ENCODE measurements around the gene RIN1. TPM values are rescaled to one million over a fixed set of nuclear protein-coding genes. Genes with fewer than 3 reads are reported as not detected.
A peak's percentile ranks its signal among the peaks of the same experiment; 100 is the strongest.
"Not testable (repeated sequence)": the region's sequence is repeated elsewhere in the genome, so short reads cannot be mapped to it uniquely, and the experiment has no call there.

The RIN1 gene
- total RNA-seq, 1 experiment from 2014 or later: 15.7 TPM

DNA sequence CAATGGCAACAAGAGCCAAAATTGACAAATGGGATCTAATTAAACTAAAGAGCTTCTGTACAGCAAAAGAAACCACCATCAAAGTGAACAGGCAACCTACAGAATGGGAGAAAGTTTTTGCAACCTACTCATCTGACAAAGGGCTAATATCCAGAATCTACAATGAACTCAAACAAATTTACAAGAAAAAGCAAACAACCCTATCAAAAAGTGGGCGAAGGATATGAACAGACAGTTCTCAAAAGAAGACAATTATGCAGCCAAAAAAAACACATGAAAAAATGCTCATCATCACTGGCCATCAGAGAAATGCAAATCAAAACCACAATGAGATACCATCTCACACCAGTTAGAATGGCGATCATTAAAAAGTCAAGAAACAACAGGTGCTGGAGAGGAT, 15.9 kb downstream of the RIN1 start:
- DNase-seq (ENCODE audit: low spot score): not testable (repeated sequence)

DNA sequence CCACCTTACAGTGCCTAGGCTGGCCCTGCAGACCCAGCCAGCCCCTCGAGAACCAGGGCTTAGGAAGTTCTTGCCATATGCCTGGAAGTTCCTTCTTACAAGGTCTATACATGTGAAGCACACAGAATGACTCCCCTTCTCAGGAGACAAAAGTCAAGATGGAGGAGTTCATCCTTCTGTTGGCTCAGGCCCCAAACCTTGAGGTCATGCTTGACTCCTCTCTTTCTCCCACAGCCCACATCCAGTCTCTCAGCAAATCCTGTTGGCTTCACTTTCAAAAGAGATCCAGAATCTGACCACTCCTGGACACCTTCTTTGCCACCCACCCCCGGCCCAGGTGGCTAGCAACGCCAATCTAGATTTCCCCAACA, 17.6 kb downstream of the RIN1 start:
- no peak for DNase-seq (ENCODE audit: low spot score)

DNA sequence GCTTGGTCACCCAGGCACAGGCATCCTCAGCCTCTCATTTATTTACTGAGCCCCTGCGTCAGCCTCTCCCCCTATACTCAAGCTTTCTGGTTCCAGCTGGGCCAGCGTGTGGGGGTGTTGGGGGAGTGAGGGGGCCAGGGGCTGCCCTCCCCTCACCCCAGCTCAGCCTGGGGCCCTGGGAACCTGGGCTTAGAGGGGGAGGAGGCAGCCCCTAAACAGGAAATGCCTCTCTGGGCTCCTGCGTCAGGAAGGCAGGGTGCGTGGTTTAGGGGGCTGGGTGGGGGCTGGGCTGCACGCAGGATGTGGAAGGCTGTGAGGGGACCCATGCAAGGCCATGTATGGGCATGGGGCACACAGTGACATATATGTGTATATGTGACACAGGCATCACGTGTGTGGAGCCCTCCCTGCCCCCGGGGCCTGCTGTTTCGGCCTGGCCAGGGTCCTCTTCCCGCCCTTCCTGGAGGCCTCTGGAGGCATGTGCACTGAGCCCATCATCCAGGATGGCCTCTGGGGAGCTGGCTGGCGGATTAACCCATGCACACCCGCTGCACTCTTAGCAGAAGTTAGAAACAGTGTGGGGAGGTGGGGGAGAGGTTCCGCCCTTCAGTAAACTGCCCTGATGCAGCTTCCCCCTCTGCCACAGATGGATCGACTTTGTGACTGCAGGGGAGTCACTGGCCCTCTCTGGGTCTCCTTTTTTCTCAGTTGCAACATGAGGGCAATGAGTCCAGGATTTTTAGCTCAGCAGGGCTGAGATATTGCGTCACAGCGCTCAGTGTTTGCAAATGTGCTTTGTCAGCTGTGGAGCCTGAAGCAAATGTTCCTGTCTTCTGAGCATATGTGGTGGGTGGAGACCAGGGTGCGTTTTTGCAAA, 18.3 kb downstream of the RIN1 start:
- no peak for DNase-seq (ENCODE audit: low spot score)

DNA sequence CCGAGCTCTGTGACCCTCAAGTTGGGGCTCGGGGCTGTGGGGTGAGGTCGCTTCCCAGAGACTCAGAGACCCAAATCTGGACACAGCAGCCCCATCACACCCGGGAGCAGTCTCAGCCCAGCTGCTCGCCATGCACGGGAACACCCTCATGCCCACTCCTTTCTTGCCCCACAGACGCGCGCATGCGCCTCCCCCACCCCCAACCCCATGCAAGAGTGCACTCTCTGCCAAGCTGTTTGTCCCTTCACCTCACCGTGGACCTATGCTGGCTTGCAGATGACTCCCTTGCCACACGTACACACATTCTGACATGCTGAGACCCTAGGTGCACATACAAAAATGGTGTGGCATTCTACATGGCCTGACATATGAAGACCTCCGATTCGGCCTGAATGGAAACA, 18.9 kb downstream of the RIN1 start:
- no peak for DNase-seq (ENCODE audit: low spot score)

DNA sequence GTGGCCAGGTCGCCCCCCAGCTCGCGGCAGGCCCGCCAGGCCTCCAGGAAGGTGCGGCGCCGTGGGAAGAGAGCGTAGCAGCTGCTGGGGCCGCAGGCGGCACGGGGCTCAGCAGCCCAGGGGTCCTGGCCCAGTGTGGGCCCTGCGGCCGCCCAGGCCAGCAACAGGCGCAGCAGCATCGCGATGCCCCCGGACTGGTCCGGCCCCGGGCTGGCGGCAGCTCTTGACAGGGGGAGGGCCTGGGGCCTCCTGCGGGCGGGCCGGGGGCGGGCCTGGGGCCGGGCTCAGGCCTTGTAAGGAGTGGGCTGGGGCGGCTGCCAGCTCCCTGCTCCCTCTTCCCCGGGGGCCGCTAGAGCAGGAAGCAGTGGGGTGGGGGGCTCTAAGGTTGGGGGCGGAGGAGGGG, 19.4 kb downstream of the RIN1 start, which contains the start of gene CD248:
CD248 (minus strand) TSS at position 196 of the 403 bp plus-strand sequence; CDS start at position 179, 17 bp downstream.
- no peak for DNase-seq (ENCODE audit: low spot score)

DNA sequence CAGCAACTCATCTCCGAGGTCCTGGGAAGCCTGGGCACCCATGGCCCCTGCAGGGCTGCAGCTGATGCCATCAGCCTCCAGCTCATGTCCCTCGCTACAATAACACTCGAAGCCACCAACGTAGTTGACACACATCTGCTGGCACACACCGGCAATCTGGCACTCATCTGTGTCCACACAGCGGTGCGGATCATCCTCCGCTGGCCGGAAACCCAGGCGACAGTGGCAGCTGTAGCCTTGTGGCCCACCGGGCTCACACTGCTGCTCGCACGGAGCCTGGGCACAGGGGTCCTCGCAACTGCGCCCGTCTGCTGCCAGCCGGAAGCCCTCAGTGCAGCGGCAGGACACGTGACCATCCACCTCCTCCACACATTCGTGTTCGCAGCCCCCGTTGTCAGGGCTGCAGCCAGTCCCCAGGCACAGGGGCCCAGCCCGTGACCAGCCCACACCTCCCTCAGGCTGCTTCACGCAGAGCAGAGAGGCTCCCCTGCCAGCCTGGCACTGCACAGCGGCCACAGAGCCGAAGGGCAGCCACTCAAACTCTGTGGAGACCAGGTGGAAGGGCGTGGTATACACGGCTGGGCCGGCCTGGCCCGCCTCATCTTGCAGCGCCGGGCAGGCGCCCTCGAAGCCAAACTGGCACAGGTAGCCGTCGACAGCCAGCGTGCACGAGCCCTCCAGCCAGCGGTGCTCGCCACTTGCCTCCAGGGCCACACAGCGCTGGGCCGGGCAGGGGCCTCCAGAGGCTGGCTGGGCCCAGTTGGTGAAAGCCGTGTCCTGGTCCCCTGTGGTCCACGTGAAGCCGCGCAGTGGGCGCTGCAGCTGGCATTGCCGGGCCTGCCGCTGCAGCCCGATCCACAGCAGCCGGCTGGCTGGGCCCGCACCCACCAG, 20.1 kb downstream of the RIN1 start:
- DNase-seq (ENCODE audit: low spot score): no peak

DNA sequence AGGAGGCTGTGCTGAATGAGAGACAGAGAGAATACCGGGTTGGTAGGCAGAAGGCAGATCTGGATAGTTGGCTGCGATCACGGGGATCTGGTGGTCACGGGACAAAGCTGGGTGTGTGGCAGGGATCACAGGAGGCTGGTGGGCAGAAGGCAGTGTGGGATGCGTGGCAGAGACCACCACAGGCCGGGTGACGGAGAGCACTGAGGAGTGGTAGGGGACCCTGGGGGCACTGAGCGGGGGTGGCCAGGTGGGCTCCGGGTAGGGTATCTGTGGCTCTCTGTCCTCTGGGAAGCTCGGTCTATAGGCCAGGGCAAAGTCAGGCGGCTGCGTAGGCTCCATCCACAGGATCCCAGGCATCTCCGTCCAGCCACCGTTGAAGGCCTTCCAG, 20.7 kb downstream of the RIN1 start:
- DNase-seq (ENCODE audit: low spot score): no peak

DNA sequence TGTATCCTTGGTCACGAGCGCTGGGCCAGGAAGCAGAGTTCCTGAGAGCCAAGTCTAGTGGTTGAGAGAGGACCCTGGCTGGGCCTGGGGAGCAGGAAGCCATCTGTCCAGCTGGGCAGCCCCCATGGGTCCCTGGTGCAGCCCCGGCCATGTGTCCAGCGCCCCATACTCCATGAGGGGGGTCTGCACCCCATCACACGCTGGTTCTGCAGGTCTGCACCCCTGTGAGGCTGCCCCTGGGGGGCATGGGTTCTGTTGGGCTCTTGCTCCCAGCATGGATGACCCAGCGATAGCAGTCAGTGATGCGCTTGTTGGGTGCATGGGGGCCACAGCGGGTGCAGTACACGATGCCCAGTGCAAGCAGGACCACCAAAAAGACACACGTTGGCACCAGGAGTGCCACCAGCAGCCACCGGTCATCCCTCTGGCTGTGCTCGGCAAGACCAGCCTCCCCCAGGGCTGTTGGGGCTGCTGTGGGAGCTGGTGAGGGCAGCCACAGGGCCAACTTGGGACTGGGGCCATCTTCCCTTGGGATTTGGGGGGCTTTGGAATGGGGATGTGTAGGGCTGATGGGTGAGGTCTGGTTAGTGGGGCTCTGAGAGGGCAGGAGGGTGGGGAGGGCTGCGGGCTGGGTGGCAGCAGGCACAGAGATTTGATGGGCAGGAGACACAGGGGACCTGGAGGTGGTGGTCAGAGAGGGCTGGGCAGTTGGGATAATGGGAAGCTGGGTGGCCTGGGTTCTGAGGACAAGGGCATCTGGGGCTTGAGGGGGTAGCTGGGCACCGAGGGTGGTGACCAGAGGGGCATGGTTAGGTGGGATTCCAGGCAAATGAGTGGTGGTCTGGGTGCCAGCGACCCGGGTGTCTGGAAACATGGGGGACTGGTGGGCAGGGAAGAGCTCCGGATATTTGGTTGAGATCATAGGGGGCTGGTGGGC, 21.4 kb downstream of the RIN1 start:
- DNase-seq (ENCODE audit: low spot score): no peak

DNA sequence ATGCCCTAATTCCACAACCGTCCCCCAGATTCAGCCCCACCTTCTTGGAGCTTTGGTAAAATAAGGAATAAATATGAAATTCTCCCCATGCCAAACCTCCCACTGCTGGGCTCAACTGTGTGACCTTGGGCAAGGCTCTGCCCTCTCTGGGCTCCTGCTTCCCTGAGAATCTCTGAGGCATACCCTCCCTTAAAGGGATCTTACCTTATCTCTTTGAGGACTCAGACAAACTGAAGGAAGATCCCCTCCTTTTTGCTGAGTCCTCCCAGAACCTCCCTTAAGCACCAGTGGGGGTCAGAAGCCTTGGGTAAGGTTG, 22.1 kb downstream of the RIN1 start:
- no peak for DNase-seq (ENCODE audit: low spot score)

DNA sequence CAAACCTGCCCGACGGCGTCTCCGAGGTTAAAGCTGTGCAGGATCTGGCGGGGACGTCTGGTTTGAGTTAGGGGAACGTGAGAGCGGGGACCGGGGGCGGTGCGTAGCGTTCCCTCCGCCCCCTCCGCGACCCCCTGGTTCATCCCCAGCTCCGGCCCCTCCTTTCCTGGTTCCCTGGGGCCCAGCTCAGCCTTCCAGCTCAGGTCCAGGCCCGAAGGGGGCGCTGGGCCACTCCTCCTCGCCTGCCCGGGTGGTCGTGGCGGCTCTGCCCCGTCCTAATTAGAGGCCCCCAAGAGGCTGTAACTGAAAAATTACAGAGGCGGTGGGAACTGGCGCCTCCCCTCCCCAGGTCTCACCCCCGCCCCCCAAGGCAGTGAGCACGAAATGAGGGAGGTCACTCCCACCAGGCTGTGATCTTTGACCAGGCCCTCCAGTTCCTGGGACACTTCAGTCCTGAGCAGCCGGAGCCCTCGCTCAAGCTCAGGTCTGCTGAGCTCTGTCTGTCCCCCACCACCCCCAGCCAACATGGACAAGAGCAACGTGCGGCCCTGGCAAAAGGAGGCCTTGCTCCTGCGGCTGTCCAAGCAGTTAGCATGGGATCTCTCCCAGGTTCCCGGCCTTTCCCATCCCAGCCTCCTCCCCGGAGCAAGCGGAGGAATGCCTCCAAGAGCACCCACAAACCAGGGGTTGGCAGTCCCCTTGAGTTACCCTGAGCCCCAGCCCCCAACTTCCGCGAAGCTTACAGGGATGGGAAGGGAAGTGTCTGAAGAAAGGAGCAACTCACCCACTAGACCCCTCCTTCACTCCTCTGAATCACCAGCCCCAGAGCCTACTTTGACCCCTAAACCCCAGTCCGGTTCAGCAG, 22.7 kb downstream of the RIN1 start:
- DNase-seq (ENCODE audit: low spot score): no peak

DNA sequence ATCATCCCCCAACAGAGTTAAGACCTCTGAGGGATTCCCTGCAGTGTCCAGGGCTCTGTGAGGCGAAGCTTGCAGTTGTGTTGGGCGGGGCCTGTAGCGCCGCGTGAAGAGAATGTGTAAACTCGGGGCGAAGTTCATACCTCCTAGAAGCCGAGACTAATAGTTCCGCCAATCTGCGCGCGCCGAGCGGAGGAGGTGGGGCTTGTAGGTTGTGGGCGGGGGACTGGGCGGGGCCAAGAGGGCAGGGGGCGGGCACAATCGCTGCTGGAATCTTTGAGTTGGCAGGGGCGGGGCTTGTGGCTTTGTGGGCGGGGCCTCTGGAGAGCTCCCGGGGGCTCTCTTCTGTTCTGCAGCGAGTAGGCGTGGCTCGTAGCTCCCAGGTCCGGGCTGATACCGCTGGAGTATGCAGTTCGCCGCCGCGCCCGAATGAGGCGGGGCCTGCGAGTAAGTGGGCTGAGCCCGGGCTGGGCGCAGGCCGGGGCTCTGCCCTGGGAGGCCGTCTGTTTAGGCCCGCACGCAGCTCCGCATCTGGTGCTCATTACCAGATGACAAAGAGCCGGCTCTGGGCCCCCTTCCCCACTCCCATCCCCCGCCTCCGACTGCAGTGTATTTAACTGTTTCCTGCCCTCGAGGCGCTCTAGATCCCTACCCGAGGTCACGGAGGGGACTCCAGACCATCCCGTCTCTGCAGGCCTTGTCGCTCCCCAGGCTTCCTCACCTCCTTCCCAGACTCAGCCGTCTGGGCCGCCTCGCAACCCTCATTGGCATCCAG, 23.5 kb downstream of the RIN1 start:
- peak; percentile 93 for DNase-seq (ENCODE audit: low spot score)

DNA sequence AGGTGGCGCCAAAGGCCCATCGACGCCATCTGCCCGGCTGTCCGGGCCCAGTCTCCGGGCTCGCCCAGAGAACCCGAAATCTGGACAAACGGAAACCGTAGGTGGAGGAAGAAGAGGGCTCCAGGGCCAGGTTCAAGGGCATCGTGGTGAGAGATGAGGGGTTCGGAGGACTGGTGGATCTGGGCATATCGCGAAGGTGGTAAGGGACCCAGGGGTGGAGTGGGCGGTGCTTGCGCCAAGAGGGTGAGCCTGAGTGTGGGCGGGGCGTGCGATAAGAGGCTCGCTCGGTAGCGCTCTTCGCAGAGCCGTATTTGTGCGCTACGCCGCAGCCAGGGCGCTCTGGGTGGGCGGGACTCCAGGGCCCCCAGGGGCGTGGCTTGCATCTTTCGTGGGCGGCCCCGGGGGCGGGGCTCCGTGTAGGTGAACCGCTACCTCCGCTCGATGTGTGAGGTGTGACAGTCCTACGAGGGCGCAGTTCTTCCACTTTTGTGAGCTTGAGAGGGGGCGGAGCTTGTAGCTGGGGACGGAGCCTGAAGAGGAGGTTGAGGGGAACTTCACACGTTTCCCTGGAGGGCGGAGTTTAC, 24.2 kb downstream of the RIN1 start:
- peak; percentile 88 for DNase-seq (ENCODE audit: low spot score)

DNA sequence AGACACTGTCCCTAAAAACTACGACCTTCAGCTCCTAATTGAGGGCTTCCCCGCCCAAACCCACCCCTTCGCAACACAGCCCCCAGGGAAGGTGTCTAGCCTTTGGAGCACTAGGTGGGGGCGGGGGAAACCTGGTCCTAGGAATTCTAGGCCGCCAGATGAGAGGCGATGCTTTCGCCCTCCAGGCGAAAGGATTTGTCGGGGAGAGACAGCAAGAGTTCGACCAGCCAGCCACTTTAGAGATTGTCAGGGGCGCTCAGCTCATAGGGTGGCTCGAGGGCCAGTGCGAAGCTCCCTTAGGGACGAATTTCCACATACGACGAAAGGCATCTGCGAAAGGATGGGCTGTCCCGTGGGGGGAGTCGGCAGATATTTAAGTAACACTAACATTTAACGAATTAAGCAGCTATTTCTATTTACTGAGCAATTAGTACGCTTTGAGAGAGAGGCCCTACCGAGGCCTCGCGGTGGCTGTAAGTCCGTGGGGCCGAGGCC, 24.7 kb downstream of the RIN1 start:
- no peak for DNase-seq (ENCODE audit: low spot score)

DNA sequence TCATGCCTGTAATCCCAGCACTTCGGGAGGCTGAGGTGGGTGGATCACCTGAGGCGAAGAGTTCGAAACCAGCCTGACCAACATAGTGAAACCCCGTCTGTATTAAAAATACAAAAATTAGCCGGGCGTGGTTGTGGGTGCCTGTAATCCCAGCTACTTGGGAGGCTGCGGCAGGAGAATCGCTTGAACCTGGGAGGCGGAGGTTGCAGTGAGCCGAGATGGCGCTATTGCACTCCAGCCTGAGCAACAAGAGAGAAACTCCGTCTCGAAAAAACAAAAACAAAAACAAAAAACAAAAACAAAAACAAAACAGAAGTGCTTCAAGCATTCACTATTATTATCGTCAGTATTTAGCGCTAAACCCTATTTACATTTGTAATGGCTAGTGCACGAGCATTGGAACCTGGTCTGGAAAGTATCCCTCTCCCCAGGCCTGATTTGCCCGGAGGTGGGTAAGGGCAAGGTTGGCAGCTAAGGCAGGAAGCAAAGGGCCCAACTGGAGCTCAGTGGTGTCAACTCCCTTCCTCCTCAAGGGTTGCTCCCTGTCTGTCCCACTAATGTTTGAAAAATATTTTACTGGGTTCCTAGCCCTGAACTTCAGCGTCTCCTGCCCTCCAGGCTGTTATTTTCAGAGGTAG, 25.3 kb downstream of the RIN1 start:
- not testable (repeated sequence) for DNase-seq (ENCODE audit: low spot score)

DNA sequence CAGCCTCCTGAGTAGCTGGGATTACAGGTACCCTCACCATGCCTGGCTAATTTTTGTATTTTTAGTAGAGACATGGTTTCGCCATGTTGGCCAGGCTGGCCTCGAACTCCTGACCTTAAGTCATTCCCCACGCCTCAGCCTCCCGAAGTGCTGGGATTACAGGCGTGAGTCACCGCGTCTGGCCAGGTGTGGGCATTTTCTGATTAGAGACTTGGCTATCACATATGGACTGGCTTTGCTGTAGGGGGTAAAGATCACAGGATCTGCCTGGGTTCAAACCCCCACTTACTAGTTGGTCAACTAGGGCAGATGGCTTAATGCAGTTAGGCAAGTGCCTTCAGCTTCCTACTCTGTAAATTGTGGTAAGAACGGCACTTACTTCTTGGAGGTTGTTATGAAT, 25.9 kb downstream of the RIN1 start:
- DNase-seq (ENCODE audit: low spot score): no peak

DNA sequence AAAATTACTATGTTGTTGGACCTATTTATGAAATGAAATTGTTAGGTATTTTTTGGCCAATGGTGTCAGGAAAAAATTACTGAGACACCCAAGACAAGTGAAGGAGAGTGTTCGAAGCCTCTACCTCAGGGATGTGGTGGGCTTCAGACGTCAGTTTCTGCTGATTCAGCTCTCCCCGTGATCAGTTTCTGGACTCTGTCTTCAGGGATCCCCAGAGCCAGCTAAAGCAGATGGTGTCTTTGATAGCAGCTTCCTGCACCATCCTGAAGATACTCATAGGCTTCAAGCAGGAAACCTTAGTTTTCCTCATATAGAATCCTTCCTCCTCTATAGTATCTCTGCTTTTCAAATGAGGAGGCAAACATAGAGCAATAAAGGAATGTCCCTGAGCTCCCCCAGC, 26.8 kb downstream of the RIN1 start:
- no peak for DNase-seq (ENCODE audit: low spot score)

DNA sequence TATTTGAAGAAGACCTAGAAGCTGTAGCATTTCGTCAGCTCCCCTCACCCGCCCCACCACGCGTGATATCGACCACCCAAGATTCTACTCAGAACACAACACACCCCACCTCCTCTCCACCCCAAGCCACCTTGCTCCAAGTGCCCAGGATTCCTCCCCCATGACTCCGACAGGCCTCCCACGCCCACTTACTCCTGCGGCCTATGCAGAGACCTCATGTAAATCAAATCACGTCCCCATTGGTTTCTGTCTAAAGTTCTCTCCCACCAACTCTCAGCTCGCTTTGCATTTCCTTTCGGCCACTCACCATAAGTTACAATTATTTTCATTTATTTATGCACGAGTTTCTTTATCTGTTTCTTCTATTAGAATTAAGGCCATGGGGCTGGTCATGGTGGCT, 33.6 kb downstream of the RIN1 start:
- DNase-seq (ENCODE audit: low spot score): no peak

DNA sequence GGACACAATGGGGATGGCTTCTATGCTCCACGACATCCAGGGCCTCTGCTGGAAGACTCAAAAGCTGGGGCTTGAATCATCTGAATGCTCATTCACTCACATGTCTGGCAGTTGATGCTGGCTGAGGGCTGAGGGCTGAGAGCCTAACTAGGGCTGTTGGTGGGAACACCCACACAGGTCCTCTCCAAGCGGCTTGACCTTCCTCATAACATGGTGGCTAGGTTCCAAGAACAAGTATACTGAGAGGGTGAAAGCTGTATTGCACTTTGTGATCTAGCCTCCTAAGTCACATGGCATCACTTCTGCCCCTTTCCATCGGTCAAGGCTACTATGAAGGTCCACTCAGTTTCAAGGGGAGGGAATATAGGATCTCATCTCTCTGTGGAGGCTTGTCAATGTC, 37.0 kb downstream of the RIN1 start:
- DNase-seq (ENCODE audit: low spot score): no peak

DNA sequence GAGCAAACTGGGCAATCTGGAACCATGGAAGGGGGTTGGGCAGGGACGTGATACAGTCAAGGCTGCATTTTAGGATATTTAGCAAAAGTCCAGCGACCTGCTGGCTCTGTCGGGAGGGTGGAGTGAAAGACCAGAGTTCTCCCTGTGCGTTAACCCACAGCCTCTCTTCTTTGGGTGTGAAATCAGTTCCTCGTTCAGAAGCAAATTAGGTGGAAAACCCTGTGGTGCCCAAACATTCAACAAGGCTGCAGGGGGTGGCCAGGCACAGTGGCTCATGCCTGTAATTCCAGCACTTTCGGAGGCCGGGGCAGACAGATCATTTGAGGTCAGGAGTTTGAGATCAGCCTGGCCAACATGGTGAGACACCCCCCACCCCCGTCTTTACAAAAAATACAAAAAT, 38.6 kb downstream of the RIN1 start:
- no peak for DNase-seq (ENCODE audit: low spot score)
